ENCODE measurements around the gene RGL3. TPM values are rescaled to one million over a fixed set of nuclear protein-coding genes. Genes with fewer than 3 reads are reported as not detected.
A peak's percentile ranks its signal among the peaks of the same experiment; 100 is the strongest.

RGL3 gene
- total and polyA plus RNA-seq, 9 of the 15 experiments (the other 6 are each of a cell fraction or from before 2014, with no cell fraction given) = 0.12 to 0.61 (median 0.32) TPM; not detected in 4

DNA sequence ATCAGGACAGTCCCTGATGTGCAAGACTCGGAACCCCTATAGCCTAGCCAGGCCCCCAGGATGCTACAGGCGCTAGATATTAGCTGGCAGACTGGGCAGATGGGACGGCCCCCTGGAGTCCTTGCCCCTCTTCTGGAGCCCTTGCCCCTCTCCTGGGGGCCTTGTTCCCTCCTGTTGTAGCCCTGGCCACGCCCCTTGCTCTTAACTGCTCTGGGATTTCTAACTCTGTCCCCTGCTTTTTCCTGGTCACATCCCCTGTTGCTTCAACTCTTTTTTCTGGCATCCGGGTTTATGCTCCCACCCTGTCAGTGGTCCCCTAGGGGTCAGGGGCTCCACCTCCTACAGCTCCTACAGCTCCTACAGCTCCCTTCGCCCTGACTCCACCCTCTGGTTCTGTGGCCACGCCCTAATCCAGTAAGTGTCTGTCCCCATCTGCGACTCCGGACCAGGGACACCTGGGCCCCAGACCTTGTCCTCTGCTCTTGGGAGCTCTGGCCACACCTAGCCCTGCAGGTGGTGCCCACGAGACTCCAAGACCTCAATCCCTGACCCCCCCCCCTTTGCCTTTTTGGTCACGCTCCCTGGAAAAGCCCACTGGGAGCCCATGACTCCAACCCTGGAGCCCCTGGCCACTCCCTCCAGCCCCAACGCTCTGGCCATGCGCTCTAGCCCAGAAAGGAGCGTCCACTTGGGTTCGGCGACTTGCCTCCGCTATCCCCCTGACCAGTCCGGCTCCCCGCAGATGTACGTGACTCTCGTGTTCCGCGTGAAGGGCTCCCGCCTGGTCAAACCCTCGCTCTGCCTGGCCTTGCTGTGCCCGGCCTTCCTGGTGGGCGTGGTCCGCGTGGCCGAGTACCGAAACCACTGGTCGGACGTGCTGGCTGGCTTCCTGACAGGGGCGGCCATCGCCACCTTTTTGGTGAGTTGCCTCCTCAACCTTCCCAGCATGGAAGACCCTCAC is 57.1 kb downstream of the RGL3 start:
- Histone ChIP-seq H3K27me3 (ENCODE audit: control insufficient read depth in 2 of 2, insufficient read depth in 2 of 2, low read length in 2 of 2) (no peaks in the 10 kb centered on the region), H3K4me3 (no peak overlapping the region), H3K9ac (ENCODE audit: insufficient read depth in 1 of 2, low read depth in 2 of 2, low read length in 2 of 2) (peak overlapping the region in 1 of 2 experiments; percentile 88; a peak in 1 of 4 replicates), H3K9me3 (replicated peaks; ENCODE audit: control insufficient read depth, insufficient read depth, low read depth, low read length) (no peaks in the 10 kb centered on the region), H3K79me2 (ENCODE audit: control insufficient read depth, insufficient read depth, low read length) (no peaks in the 10 kb centered on the region), H3K27ac (ENCODE audit: extremely low read depth, low read depth, low read length) (no peak overlapping the region), H3K4me2 (ENCODE audit: insufficient read depth, low read length) (peak overlapping the region; percentile 34), H3K36me3 (ENCODE audit: control insufficient read depth, insufficient read depth, low read length) (peaks cover 4% of the 10 kb centered on the region; the same call in 1 of the 3 replicates), H2AFZ (ENCODE audit: low read depth, low read length) (peak overlapping the region; percentile 12), H4K20me1 (replicated peaks; ENCODE audit: control insufficient read depth, insufficient read depth, low read length) (no peaks in the 10 kb centered on the region; the same call in 1 of the 2 replicates), H3K4me1 (replicated peaks in 1 of 2; ENCODE audit: control insufficient read depth in 2 of 2, insufficient read depth in 2 of 2, low read length in 2 of 2) (peaks cover 10 to 41% of the 10 kb centered on the region in 2 experiments; a peak in 4 of 5 replicates), H3K9me1 (ENCODE audit: control insufficient read depth, insufficient read depth, low read length) (peaks cover 4% of the 10 kb centered on the region)
- intact Hi-C loops (cut with micrococcal nuclease) = no loop called here
- FAIRE-seq = no peak
- peak in 3 of 4 experiments; percentile 43 to 62 (median 58) for DNase-seq (ENCODE audit: extremely low read depth in 1 of 4, low spot score in 3 of 4)
- ATAC-seq = peak; percentile 73
- CTCF ChIA-PET (ENCODE audit: low intra/inter-chr PET ratio) = no interaction called here
- in situ Hi-C loops (cut with MboI) = no loop called here
- POLR2A ChIA-PET = interaction anchor here (0.6 to 4.4 kb wide), 7 partner anchors 8 to 1699 kb away, joined by 3 to 36 read pairs (median 5); partner anchors contain the start of genes CCDC159, SWSAP1 and TMEM205
- no TSS peak for BruUV-seq (replicated peaks)
- 74% methylated on average over 32 of the region's 35 CpGs for WGBS (ENCODE audit: insufficient coverage, low coverage, missing lambda C conversion rate)
- TF ChIP-seq, protein P1, sequence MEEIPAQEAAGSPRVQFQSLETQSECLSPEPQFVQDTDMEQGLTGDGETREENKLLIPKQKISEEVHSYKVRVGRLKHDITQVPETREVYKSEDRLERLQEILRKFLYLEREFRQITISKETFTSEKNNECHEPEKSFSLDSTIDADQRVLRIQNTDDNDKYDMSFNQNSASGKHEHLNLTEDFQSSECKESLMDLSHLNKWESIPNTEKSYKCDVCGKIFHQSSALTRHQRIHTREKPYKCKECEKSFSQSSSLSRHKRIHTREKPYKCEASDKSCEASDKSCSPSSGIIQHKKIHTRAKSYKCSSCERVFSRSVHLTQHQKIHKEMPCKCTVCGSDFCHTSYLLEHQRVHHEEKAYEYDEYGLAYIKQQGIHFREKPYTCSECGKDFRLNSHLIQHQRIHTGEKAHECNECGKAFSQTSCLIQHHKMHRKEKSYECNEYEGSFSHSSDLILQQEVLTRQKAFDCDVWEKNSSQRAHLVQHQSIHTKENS (CRISPR knock-in tag; IDR thresholded peaks at IDR 0.05) = no peak
- TF ChIP-seq SRSF7 (optimal IDR thresholded peaks at IDR 0.05; ENCODE audit: low read depth, low read length) = no peak
- TF ChIP-seq MEIS2 (IDR thresholded peaks at IDR 0.05; ENCODE audit: partially characterized antibody) = no peak
- 0 out of 4 replicates have a peak, but pooled peaks of 1 of the 2 experiments have one; percentile 22 for TF ChIP-seq SIN3A (IDR thresholded peaks at IDR 0.05; ENCODE audit: borderline replicate concordance in 2 of 2, control insufficient read depth in 1 of 2, low read depth in 2 of 2, low read length in 2 of 2)
- TF ChIP-seq ZNF253 (CRISPR knock-in tag; conservative IDR thresholded peaks at IDR 0.05) = no peak
- peak; percentile 39 for TF ChIP-seq POLR2G (IDR thresholded peaks at IDR 0.05; ENCODE audit: low read depth, low read length)
- TF ChIP-seq, protein P2, sequence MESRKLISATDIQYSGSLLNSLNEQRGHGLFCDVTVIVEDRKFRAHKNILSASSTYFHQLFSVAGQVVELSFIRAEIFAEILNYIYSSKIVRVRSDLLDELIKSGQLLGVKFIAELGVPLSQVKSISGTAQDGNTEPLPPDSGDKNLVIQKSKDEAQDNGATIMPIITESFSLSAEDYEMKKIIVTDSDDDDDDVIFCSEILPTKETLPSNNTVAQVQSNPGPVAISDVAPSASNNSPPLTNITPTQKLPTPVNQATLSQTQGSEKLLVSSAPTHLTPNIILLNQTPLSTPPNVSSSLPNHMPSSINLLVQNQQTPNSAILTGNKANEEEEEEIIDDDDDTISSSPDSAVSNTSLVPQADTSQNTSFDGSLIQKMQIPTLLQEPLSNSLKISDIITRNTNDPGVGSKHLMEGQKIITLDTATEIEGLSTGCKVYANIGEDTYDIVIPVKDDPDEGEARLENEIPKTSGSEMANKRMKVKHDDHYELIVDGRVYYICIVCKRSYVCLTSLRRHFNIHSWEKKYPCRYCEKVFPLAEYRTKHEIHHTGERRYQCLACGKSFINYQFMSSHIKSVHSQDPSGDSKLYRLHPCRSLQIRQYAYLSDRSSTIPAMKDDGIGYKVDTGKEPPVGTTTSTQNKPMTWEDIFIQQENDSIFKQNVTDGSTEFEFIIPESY (CRISPR knock-in tag; IDR thresholded peaks at IDR 0.05) = 0 out of 2 replicates have a peak, but pooled peaks have one; percentile 26
- TF ChIP-seq LCOR (CRISPR knock-in tag; IDR thresholded peaks at IDR 0.05) = no peak
- TF ChIP-seq, protein P3, sequence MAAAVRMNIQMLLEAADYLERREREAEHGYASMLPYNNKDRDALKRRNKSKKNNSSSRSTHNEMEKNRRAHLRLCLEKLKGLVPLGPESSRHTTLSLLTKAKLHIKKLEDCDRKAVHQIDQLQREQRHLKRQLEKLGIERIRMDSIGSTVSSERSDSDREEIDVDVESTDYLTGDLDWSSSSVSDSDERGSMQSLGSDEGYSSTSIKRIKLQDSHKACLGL (CRISPR knock-in tag; IDR thresholded peaks at IDR 0.05; ENCODE audit: borderline replicate concordance, poor library complexity, severe bottlenecking) = no peak
- TF ChIP-seq STAT5B (CRISPR knock-in tag; IDR thresholded peaks at IDR 0.05) = no peak
- TF ChIP-seq MBD2 (IDR thresholded peaks at IDR 0.05; ENCODE audit: borderline replicate concordance, low read depth) = no peak
- TF ChIP-seq, protein P4, sequence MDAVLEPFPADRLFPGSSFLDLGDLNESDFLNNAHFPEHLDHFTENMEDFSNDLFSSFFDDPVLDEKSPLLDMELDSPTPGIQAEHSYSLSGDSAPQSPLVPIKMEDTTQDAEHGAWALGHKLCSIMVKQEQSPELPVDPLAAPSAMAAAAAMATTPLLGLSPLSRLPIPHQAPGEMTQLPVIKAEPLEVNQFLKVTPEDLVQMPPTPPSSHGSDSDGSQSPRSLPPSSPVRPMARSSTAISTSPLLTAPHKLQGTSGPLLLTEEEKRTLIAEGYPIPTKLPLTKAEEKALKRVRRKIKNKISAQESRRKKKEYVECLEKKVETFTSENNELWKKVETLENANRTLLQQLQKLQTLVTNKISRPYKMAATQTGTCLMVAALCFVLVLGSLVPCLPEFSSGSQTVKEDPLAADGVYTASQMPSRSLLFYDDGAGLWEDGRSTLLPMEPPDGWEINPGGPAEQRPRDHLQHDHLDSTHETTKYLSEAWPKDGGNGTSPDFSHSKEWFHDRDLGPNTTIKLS (IDR thresholded peaks at IDR 0.05; ENCODE audit: borderline replicate concordance, low read depth) = no peak
- TF ChIP-seq POLR2AphosphoS2 (IDR thresholded peaks at IDR 0.05; ENCODE audit: low read length) = no peak
- no peak for TF ChIP-seq SMARCE1 (IDR thresholded peaks at IDR 0.05)
